UCSD-AML1 (cell line): ENCODE measurements around the gene PGM2L1.
"Not testable (repeated sequence)": the region's sequence is repeated elsewhere in the genome, so short reads cannot be mapped to it uniquely, and the experiment has no call there.

Experiments
- DNase-seq: peaks from one replicate; lab custom pipeline; 2025; ENCODE audit not compliant: unreplicated experiment; lab: John Stamatoyannopoulos, UW

Gene PGM2L1

DNA sequence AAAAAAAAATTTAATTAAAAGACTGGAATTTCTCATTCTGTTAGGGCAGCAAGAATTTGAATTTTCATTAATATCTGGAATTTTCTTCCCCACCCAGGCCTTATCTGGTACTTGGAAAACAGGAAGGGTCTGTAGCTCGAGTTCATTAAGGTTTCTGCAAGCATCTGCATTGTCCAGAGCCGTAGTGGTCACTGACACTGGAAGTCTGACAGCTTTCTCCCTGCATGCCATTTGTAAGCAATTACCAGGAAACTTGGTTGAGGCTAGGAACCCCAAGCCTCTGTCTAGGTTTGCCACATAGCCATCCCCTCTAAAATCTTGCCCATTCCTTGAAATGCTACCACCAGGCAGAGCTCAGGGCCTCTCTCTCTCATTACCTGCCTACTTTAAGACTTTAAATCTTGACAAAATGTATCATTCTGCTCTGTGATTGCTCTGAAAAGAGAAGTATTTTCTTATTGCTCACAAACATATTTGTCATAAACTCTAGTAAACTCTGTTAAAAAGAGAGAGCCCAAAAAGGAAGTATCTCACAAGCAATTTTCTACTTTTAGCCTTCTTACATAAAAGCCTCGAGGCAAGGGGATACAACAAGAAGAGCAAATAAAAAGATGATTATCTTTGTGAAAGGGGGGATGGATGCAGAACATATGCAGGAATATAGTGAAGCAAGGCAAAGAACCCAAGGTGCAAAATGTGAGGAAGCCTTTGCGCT, 5.5 kb upstream of the PGM2L1 start:
- DNase-seq = no peak

DNA sequence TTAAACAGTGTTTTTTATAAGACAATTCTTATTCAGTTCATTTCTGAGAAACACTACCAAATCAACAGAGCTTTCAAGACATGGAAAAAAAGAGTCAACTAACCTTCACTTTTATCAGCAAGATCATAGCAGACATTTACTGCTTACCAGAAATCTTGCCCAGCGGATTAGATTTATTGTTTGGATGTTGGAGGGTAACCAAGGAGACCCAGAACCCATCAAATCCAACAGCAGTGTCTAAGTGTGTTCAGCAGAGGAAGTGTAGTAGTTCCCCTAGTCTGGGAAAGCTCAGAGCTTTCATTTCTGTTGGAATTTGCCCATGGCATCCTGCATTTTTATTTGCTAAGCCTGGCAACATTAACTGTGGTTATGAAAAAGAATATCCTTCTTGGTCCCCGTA, 2.4 kb upstream of the PGM2L1 start:
- no peak for DNase-seq

- DNase-seq = peak; percentile 45
Measured at GRCh38 chr11:74397501-74398243, 561 bp downstream of the PGM2L1 start.

GRCh38 chr11:74392256-74392655, 6.0 kb downstream of the PGM2L1 start:
- DNase-seq = no peak

DNA sequence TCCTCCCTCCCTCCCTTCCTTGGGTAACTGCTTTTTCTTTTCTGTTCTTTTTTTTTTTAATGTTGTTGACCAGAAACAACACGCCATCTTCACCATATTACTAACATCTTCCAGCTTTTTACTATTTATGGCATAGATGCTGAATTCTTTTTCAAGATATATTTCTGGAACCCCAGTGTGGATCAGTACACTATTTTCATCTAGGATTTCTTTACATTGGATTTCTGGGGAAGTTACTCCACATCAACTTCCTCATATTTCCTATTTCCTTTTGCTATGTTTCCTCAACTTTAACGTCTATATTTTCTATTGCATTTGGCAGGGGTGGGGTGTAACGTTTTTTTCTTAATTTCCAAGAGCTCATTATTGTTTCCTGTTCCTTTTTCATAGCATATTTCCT, 7.0 kb downstream of the PGM2L1 start:
- DNase-seq = no peak

DNA sequence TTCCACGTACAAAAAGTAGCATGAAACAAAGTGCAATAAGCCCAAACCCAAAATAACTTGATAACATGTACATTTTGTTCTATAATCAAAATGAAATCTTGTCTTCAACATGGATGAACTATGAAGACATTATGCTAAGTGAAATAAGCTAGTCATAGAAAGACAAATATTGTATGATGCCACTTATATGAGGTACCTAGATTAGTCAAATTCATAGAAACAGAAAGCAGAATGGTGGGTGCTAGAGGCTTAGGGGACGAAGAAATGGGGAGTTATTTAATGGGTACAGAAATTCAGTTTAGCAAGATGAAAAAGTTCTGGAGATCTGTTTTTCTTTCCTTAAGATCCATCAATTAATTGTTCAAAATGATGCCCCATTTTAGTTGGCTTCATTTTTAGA, 7.5 kb downstream of the PGM2L1 start:
- no peak for DNase-seq

DNA sequence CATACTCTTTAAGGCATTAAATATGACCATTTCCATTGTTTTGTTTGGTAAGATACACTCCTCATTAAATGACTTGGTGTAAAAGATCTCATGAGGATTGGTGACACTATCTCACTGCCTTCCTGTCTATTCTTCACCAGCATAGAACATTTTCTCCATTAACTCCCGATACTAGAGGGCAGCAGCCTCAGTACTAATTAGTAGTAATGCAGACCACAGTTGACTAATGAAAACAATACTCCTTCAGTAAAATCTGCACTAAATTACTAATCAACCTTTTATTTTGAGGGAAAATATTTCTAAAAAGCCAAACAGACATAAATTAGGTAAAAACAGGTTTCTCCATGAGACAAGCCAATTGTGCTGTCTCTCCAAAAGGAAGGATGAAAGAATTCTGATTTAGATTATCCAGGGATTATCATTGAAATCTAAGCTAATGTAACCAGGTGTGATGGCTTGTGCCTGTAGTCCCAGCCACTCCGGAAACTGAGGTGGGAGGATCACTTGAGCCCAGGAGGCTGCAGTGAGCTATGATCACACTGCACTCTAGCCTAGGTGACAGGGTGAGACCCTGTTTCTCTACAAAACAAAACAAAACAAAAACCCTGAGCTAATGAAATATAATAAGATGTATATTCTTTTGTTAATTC, 9.4 kb downstream of the PGM2L1 start:
- DNase-seq = no peak

- no peak for DNase-seq
Measured at GRCh38 chr11:74384641-74385040, 13.6 kb downstream of the PGM2L1 start.

DNA sequence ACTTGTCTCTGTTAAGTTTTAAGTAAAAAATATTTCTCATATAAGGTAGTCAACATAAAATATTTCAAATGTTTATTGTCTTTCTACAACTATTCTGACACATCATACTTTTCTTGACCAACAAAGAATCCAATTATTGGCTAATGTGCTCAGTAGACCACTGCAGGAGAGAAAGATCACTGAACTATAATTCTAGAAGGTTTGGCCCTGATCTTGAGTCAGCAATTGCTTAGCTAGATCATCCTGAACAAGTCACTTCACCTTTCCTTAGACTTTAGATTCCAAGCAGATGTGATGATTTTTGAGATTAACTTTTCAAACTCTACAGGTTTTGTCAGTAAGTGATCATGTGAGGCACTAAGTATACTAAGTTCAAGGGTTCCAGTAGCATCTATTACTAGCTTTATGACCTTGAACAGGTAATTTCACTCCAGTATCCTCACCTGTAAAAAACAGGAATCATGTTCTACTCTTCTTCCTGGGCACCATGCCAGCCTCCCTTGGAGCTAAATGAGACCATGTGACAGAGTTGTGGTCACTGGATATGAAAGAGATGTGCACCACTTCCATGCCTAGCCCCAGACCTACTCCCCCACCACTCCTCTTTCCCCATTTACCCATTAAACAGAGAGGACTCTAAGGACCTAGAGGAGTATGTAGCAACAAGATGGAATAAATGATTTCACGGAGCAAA, 17.3 kb downstream of the PGM2L1 start:
- DNase-seq = no peak

- DNase-seq = no peak
Measured at GRCh38 chr11:74377689-74378088, 20.5 kb downstream of the PGM2L1 start.

GRCh38 chr11:74373382-74373781, 24.9 kb downstream of the PGM2L1 start:
- DNase-seq = no peak

DNA sequence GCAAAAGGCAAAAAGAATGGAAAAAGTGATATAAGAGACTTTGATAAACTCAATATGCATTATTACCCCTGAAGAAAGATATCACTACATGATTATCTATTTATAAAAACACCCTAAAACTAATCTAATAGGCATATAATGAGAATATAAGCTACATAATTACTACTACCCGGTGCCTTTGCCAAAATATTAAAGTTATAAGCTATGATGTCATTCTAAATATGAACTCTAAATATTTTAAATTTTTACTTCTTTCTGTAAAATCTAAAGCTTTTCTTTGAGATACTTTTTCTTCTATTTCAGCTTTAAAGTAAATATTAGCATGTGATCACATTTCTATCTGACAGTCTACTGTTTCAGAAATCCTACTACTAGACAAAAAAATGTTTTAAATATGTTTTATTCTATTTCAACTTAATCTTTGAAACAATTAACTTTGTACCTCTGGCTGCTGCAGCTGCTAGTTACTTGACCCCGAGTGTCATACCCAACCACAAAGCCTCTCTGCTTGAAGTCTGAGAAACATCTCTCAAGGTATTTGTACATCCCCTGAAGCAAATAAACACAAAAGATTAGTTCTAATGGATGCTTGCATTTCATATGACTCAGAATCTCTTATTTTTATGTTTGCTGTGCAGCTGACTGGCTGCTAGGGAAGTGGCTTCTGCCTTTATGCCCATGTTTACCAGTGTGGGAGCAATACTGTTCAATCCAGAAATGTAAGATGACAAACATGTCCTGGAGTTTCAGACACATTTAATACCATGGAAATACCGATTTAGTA, 26.8 kb downstream of the PGM2L1 start:
- no peak for DNase-seq

- no peak for DNase-seq
Measured at GRCh38 chr11:74370123-74370522, 28.1 kb downstream of the PGM2L1 start.

GRCh38 chr11:74367881-74368280, 30.4 kb downstream of the PGM2L1 start:
- DNase-seq = no peak

GRCh38 chr11:74366576-74366975, 31.7 kb downstream of the PGM2L1 start:
- no peak for DNase-seq

GRCh38 chr11:74365805-74366204, 32.4 kb downstream of the PGM2L1 start:
- DNase-seq = not testable (repeated sequence)

- no peak for DNase-seq
Measured at GRCh38 chr11:74357449-74357848, 40.8 kb downstream of the PGM2L1 start.

GRCh38 chr11:74355626-74356025, 42.6 kb downstream of the PGM2L1 start:
- no peak for DNase-seq

GRCh38 chr11:74354036-74354435, 44.2 kb downstream of the PGM2L1 start:
- no peak for DNase-seq

GRCh38 chr11:74347381-74347780, 50.9 kb downstream of the PGM2L1 start:
- no peak for DNase-seq

GRCh38 chr11:74345420-74345819, 52.8 kb downstream of the PGM2L1 start:
- no peak for DNase-seq
